Stimulated activated CD4-positive, alpha-beta T cell treated with anti-CD3 and anti-CD28 coated beads, Interleukin-15, amount 100 ng/mL, for 24 hours (primary cell): ENCODE measurements around the gene DPP4.

ENCODE experiments used
- DNase-seq: peaks from one replicate; pipeline ENCODE4 v3.0.0-alpha.2; 2020

DPP4 gene

DNA sequence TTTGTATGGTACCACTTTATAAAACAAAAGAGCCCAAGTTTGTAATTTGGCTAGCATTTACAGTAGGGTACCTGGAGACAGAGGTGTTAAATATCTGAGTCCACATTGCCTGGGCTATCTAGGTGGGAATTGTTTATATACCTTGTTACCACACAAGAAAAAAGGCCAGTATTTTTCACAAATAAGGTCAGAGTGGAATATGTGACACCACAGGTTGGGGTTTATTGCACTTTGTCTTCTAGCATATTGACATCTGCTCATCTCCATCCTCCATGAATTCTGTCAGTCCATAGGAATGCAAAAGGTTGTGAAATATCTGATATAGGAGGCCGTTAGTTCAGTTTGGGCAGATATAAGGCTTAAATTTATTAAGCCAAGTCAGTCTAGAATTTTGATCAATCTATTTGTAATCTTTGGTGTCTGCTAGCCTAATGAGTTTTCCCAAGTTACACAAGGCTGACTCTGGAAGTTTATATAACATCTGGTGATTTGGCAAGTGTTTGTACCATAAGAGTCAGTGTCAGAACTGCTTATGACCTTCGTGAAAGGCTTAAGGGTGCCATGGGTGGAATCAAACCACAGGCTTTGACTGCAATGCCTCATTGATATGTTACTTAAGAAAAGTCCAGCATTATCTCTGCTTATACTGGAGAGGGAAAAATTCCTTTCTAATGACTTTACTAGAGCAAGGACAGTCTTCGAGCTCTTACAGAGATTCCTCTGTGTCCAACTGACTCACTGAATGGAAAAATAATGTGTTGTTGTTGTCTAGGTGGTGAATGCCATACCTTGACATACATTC is 11.3 kb upstream of the DPP4 start:
- no peak for DNase-seq

DNA sequence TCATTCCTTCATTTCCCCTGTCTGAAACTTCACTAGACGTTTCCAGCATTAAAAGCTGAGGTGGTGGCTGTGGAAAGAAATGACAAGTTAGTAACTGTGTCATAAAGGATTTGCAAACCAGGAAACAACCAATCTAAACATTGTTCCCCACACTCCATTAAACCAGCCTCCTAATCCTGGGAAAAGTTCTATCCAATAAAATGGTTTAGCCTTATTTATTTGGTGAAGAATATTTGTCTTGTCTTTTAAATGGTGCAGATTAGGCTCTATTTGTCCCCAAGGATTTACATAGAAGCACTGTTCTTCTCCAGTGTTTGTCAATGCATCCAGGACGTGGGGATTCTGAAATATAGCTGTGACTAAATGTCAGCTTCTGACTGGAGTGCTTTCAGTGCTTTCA is 10.5 kb upstream of the DPP4 start:
- DNase-seq: no peak

DNA sequence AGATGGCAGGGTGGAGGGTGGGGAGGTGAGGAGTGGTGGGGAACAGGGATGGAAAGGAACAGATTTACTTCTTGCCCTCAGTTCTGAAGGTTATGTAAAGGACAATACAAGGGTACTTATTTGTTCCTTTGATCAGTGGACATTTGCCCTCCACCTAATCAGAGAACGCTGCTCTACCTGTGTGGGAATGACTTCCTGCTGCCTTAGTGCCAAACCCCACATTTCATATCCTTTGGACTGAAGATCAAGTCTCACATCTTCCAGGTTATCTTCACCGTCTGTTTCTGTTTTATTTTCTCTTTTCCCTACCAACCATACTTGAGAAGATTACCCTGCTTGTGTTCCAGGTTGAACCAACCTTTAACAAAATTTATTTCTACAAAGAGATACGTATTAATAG is 8.7 kb upstream of the DPP4 start:
- no peak for DNase-seq

DNA sequence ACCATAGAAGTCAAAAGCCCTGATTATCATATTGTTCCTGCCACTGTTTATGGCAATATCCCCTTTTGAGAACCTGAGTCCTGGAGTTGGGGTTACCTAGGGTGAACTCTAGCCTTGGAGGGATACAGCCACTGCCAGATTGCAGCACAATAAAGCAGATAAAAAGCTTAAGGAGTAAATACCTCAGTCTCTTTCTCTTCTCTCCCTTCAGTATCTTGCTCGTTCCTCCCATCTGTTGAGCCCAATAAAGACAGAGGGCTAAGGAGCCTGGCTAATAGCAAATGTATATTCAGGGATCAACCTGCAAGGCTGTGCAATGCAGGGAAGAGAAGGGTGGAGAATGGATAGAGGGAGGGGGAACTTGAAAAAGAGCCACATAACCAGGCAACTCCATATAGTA is 8.0 kb upstream of the DPP4 start:
- no peak for DNase-seq

DNA sequence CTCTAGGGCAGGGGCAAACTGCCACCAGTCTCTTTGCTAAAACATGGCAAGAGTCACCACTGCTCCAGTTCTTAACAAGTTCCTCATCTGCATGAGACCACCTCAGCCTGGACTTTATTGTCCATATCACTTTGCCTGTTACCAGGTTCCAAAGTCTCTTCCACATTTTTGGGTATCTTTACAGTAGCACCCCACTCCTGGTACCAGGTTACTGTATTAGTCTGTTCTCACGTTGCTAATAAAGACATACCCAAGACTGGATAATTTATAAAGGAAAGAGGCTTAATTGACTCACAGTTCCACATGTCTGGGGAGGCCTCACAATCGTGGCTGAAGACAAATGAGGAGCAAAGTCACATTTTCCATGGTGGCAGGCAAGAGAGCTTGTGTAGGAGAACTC is 5.5 kb upstream of the DPP4 start:
- no peak for DNase-seq

DNA sequence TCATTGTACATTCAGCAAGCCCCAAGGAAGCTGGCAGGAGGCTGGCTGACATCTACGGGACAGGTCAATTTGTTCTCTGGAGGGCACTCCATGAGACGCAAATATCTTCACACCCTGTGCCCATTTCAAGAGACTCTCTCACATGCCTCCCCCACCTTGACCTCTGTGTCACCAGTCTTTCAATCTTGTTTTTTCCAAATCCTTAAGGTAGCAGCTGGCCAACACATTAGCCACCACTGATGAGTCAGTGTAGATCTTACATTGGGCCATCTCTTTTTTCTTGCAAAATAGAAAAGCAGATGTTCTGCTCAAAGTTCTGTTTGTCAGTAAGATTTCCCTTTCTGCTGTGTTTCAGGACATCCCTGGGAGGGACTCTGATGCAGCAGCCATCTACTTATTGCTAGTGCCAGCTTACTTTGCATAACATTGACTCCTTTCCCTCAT is 1.7 kb upstream of the DPP4 start:
- DNase-seq: no peak

DNA sequence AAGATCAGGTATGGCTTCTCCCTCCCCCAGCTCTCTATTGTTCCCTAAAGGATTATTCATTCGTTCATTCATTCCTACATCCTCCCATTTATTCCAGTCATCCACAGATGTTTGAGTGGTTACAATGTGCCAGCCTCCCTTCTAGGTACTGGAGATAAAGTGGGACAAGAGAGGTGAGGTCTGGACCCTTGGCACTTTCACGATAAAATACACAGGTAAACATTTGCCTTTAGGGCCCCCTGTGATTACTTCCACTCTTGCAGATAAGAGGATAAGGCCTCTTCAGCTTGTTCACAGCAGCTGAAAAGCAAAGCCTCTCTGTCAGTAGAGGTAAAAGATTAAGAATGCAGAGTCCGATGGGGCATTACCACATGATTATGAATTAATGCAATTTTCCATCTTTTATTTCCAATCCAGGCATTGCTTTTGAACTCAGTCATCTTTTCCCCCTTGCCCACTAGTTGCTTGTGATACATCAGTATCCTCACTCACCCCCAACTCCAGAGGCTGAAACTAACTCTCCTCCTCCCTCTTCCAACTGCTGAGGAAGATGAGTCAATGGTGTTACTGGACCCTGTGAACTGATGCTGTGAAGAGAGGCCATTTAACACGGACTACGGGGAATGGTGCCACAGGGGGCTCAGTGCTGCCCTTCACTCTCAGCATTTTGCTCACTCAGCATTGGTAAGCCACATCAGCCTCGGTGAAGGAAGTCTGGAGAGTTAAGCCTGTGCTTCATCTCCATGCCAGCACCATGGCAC is 1.1 kb upstream of the DPP4 start:
- DNase-seq: no peak

DNA sequence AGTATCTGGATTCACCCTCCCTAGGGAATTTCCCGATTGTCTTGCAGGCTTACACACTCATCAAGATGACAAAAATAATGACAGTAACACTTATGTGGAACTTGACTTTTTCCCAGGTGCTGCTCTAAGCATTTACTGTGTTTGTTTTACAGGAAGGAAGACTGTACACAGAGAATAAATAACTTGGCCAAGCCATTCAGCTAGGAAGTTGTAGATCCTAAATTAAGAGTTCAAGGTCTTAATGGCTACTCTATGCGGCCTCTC is 549 bp upstream of the DPP4 start:
- DNase-seq: no peak

DNA sequence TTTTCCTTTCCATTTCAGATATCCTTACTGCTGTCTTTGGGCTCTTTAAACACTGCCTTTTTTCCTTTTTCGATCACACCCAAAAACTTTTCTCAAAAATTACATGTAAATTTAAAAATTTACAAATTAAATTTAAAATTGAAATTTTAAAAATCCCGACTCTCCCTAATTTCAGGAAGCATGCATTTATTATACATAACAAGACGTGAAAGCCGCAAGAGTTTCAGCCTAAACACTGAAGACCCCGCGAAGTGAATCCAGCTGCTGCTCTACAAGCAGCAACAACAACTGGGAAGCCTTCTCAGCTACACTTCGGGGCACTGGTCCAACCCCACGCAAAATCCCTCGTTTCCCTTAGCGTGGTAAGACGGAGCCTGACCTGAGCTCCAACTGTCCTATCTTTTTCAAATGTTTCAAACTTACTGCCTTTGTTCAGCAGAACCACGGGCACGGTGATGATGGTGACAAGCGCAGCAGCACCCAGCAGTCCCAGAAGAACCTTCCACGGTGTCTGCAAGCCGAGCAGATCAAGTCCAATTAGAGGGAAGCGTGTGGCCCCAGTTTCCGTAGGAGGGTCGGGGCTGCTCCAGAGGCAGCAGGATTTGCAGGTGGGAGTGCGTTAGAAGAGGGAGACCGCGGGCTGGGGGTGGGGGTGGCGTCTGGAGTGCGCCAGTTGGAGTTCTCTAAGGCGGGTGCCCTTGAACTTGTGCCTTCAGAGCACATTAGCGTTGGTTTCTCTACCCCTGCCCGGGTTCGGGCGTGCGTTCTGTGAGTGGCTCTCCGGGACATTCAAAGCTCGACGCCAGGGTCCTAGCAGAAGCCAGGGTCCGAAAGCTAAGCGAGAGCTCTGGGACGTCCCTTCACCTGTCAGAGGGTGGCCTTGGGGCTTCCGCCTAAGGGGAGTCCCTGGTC is 783 bp downstream of the DPP4 start:
- peak; percentile 37 for DNase-seq

DNA sequence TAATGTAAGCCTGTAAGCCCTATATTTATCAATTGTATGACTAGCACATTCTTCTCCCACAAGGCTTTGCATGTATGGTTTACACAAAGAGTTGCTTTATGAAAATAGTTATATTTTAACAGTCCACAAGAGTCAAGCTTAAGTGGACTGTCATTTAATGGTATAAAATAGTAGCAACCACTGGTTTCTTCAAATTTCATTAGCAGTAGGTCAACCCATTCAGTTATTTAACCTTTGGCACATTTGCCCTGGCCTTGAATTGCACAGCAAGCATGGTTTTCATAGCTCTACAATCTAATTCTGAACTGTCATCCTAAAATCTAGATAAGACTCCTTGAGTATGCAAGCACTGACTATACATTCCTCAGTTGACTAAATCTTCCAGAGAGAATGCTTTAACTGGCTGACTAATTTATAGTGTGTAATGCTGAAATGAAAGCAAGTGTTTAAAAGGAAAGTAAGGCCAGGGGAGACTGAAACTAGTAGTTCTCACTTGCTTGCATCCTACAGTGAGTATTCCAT is 1.8 kb downstream of the DPP4 start:
- DNase-seq: no peak

DNA sequence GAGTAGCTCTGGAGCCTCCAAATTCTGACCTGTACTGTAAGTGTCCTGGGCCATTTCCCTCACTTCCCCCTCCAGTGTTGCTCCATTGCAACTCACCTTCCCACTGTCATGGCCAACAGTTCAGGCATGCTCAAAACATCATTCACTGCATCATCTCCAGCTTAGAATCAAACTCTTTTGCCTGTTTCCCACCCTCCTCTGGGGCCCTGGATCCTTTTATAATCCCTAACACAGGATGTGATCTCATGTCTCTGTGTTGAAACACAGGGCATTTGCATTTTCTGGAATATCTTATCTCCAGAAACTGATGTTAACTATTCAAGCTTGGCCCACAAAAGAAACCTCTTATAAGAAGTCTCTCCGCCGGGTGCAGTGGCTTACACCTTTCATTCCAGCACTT is 3.0 kb downstream of the DPP4 start:
- no peak for DNase-seq

DNA sequence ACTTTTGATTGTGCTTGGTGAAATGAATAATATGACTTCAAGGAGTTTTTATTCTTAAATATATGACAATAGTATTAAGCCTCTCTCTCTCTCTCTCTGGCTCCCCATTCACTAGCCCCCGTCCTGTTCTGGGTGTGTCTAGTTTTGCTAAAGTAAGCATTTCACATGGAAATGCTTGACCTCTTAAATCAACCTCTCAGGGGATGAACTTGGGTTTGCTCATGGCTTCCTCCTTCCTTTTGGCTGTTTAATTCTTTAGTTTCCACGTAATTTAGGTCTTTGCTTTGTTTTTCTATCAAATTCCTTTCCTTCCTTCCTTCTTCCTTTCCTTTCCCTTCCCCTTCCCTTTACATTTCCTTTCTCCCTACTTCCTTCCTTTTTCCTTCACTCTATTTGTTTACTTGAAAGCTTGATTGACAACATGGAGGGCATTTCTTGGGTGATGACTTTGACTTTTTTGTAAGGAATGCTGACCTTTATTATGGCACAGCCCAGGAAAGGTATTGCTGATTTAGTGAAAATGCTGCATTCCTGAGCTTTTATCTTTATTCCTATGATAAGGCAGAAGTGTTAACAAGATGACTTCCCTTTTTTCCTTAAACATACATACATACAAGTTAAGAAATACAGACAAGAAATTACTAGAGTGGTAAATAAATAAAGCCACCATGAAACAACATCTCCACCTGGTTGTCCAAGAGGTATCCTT is 3.6 kb downstream of the DPP4 start:
- no peak for DNase-seq

DNA sequence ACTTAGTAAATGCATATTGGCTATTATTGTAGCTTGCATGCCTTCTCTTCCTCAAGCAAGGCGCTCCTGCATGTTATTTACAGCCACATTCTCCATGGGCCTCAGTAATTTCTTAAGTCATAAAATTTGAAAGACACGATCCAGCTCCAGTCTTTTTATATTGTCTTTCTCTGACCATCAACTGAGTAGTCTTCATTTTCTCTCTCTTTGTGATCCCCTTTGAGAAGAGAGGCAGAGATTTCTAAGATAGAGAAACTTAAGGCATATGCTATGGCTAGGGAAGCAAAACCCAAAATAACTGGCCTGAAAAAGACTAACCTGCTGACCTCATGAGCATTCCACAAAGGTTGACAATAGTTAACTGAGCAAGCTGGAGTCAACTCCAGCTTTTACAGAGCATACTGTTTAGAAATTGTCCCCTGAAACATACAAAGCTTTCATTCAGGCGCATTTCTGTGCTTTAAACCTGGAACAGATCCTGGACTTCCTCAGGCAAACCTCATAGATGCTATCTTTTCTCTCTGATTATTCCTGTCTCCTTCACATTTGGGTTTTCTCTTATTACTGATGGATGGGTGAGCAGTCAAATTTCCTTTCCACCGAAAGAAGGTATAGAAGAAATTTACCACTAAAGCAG is 4.6 kb downstream of the DPP4 start:
- no peak for DNase-seq

DNA sequence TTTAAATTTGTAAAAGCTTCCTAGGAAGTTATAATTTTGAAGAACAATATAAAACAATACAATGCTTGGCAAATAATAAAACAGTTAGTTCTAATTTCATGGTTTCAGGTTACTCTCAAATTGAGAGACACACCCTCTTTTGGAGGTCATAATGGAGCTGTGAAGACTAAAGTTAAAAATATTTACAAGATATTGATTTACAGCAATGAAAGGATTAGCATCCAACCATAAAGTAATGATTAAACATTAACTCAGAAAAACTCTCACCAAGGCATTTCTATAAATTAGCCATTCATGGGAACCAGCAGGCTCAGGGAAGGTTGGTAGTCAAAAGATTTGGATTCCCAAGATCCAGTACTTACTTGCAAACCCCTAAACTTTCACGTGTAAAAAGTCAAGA is 6.4 kb downstream of the DPP4 start:
- no peak for DNase-seq

DNA sequence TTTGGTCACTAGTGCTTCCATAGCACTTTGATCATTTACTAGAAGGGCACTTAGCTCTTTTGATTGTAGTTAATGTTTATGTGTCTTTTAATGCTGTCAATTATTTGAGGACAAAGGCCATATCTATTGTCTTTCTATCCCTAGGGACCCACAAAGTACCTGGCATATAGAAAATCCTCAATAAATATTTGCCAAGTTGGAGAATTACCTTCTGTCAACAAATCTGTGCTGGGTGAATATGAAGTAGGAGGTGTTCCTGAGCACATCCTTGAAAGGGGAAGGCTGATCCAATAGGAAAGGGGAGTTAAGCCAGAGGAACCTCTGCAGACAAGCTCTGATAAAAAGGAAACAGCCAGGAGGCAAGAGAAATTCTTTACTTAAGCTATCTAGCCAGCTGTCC is 8.2 kb downstream of the DPP4 start:
- DNase-seq: no peak

DNA sequence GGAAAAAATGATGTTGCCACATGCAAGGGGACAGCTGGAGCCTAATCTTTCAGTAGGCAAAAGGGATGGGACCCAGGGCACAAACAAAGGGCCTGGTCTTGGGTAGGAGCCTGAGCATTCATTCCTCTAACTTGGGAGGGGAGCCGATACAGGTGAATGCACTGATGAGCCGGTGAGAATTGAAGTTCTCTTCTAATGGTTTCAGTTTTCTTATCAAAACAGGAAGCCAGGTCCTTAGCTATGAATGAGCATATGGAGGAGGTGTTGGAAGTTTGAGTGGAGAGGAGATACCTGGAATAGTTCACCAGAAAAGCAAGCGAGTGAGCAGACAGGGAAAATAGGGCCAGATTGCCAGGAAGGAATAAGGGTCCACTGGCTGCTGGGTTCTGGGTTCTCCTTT is 10.1 kb downstream of the DPP4 start:
- no peak for DNase-seq

DNA sequence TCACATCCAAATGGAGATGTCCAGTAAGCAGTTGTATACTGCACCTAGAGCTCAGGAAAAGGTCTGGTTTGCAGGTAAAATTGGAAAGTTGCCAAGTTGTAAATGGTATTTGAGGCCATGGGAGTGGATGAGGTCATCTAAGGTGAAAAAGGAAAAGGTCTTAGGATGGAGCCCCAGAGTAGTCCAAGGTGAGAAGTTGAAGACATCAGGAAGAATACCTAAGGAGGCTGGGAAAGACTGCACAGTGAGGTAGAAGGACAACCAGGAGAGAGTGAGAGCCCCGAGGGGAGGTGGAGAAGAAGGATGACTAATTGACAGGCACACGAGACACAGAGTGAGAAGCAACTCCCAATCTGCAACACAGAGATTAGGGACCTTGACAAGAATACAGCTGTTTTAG is 10.7 kb downstream of the DPP4 start:
- peak; percentile 24 for DNase-seq

DNA sequence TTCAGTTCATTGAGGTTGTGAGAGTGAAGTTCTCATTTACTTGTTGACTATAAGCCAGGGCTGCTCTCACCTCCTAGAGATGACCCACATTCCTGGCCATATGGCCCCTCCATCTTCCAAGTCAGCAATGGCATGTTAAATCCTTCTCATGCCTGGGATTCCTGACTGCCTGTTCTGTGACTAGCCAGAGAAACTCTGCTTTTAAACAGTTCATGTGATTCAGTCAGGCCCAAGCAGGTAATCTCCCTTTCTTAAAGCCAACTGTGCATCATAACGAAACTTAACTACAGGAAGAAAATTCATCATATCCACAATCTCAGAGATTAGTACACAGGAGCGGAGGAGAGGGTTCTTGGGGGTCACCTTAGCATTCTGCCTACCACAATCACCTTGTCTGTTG is 11.5 kb downstream of the DPP4 start:
- DNase-seq: no peak

DNA sequence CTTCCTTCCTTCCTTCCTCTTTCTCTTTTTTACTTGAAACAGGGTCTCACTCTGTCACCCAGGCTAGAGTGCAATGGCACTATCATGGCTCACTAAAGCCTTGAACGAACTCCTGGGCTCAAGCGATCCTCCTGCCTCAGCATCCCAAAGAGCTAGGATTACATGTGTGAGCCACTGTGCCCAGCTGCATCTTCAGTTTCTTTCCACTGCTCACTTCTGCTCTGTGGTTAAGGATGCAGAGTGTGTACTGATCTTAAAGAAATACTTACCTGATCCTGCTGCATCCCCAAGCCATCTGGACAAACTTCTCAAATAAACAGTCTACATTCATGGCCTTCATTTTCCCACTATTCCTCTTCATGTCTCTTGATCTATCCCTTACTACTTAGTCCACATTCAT is 13.0 kb downstream of the DPP4 start:
- no peak for DNase-seq

DNA sequence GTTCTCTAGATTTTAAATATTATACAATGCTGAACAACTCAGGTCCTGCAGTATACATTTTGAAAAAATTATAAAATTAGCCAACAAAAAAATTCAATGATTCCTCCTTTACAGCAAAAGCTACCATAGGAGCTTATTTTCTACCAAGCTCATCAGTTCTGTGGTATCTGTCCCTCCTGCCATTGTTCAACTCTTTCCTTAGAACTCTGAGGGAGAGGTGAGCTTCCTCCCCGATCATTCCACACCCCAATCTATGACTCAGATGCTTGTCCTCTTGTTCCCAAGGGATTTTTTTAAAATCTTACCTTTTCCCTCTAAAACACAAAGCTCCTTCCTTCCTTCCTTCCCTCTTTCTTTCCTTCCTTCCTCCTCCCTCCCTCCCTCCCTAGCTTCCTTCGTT is 13.5 kb downstream of the DPP4 start:
- DNase-seq: no peak

DNA sequence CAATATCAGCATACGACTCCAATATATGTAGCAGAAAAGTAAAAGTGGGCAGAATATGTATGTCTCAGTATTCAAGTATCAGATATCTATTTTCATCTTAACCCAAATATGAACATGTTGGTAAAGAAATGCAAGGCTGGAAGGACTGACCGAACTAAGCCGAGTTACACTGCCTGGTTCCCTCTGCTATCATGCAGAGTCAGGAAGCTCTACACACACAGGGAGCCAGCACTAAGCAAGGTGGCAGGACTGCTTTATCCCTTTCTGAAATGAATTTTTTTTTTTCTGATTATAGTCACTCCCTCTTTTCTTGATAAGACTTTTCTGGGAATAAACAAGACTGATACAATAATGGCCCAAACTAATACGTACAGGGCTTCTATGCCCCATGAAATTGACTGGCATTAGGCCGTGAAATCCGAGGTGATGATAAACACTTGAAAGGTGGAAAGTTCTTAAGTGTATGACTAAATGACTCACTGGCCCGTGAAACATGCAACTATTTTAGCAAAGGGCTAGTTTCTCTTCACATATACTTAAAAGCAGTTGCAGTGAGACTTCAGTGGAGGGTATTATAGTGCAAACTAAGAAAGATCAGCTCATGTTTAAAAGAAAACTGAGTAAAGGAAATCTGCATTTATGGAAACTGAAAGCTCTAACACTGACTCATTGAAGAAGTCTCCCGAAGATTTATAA is 14.9 kb downstream of the DPP4 start:
- peak; percentile 37 for DNase-seq

DNA sequence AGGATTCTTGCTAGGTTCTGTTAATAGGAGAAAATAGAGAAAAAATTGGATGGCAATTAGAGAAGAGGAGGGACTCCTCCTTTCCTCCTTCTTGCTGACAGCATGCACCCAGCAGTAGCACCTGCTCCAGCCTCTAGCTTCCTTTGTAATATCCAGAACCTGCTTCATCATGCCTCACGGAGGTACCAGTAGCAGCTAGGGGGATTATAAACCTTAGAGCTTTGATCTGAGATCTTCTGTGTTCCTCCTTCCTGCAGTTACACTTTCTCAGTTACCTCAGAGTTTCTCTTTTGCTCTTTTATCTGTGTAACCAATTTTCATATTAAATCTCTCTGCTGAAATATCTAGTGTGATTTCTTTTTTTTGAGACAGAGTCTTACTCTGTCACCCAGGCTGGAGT is 16.6 kb downstream of the DPP4 start:
- no peak for DNase-seq
